Lung (tissue), 12 donors: ENCODE data around the gene OTOL1. TPM values are rescaled to one million over a fixed set of nuclear protein-coding genes. Genes with fewer than 3 reads are reported as not detected.
"Not testable (repeated sequence)": the region's sequence is repeated elsewhere in the genome, so short reads cannot be mapped to it uniquely, and the experiment has no call there.

ENCODE experiments used
- ATAC-seq: fragments of 200-7000 bp; cut with Tn5 transposase; one replicate; pipeline ENCODE4 v1.9.1; 2020; ENCODE audit warnings: moderate number of reproducible peaks; ENCODE audit not compliant: insufficient read depth, low FRiP score
- DNase-seq, 3 donors: peaks; one replicate each; pipeline ENCODE4 v3.0.0-alpha.2; 2013 to 2017
- H3K27ac ChIP-seq, 2 donors: one replicate each; pipeline ENCODE4 v1.5.1; 2013; ENCODE audit warnings: mild to moderate bottlenecking in 2 of 2, moderate library complexity in 2 of 2, control low read depth in 1 of 2, inconsistent platforms in 1 of 2, low read depth in 1 of 2, low read length in 1 of 2
- H3K27me3 ChIP-seq, 3 donors: one replicate each; pipeline ENCODE4 v1.5.1; 2013; ENCODE audit warnings: low read length in 2 of 3; ENCODE audit not compliant: control insufficient read depth in 3 of 3, insufficient read depth in 3 of 3
- H3K36me3 ChIP-seq, 4 donors: one replicate each; pipeline ENCODE4 v1.5.1; 2013; ENCODE audit warnings: low read length in 4 of 4, mild to moderate bottlenecking in 1 of 4, moderate library complexity in 1 of 4; ENCODE audit not compliant: control insufficient read depth in 4 of 4, insufficient read depth in 4 of 4
- H3K4me1 ChIP-seq, 5 donors: one replicate each; pipeline ENCODE4 v1.5.1; 2013; ENCODE audit warnings: low read length in 5 of 5, mild to moderate bottlenecking in 2 of 5, moderate library complexity in 1 of 5; ENCODE audit not compliant: control insufficient read depth in 5 of 5, insufficient read depth in 5 of 5
- H3K4me3 ChIP-seq: one replicate; pipeline ENCODE4 v1.5.1; 2013; ENCODE audit warnings: mild to moderate bottlenecking, control low read depth, moderate library complexity
- H3K9ac ChIP-seq, 2 donors: one replicate each; pipeline ENCODE4 v1.5.1; 2013; ENCODE audit warnings: low read length in 2 of 2, control low read depth in 1 of 2; ENCODE audit not compliant: insufficient read depth in 1 of 2
- H3K9me3 ChIP-seq, 4 donors: one replicate each; pipeline ENCODE4 v1.5.1; 2013; ENCODE audit warnings: low read length in 3 of 4, mild to moderate bottlenecking in 1 of 4, moderate library complexity in 1 of 4; ENCODE audit not compliant: control insufficient read depth in 4 of 4, insufficient read depth in 3 of 4
- WGBS, 2 donors: extraction: QIAGEN DNeasy Blood & Tissue Kit; methylation state at CpG; one replicate each; pipeline ENCODE4 v1.1.7; 2013; 5-methylcytosine and 5-hydroxymethylcytosine counted together
- polyA plus RNA-seq, 2 donors: library from polyadenylated mRNA; stranded (reverse); fragments of 200-250 nt; gene quantifications; one replicate each; pipeline ENCODE4 v1.2.1, GENCODE V29; 2013
- total RNA-seq, 2 donors: library from RNA; depleted of rRNA in 1 of 2; stranded (reverse); fragments of >200 nt in 1 of 2; gene quantifications; one replicate each; pipeline ENCODE4 v1.2.1, GENCODE V29; 2014 to 2021
- TF ChIP-seq, protein P1 (sequence below): IDR thresholded peaks from 2 replicates; pipeline ENCODE4 v1.5.1; 2012; ENCODE audit warnings: mild to moderate bottlenecking; ENCODE audit errors: control extremely low read depth, extremely low read depth
- donor health status: control.
- donor health status: control.
- donor health status: Bipolar disorder and iron deficiency.
- donor health status: healthy.
- donor health status: DM: yes; HTN: yes; CAD: no.

The OTOL1 gene
- total and polyA plus RNA-seq, 4 donors: not detected

DNA sequence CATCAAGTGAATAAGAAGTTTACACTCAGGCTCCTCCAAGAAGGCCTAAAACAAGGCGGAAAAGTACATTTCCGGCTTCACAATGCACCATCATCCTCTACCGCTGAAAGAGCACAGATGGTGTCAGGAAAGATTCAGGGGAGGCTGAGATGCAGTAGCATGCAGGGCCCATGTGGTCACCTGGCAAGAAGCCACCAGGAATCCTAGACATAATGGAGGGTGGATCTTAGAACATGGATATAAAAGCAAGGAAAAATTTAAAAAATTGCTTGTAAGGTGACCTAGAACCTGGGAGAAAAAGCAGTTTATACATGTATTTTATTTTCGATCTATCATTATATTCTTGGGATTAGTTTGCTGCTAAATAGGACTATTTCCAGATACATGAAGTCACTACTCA is 21.9 kb upstream of the OTOL1 start:
- Histone ChIP-seq H3K4me1 (no peaks in the 10 kb centered on the region), H3K4me3 (no peak overlapping the region), H3K9ac (no peak overlapping the region), H3K27me3 (no peaks in the 10 kb centered on the region), H3K27ac (no peak overlapping the region), H3K36me3 (no peaks in the 10 kb centered on the region), H3K9me3 (no peaks in the 10 kb centered on the region)
- WGBS, 2 donors: 88 to 92% methylated on average over 4 of the region's 4 CpGs
- TF ChIP-seq, protein P1, sequence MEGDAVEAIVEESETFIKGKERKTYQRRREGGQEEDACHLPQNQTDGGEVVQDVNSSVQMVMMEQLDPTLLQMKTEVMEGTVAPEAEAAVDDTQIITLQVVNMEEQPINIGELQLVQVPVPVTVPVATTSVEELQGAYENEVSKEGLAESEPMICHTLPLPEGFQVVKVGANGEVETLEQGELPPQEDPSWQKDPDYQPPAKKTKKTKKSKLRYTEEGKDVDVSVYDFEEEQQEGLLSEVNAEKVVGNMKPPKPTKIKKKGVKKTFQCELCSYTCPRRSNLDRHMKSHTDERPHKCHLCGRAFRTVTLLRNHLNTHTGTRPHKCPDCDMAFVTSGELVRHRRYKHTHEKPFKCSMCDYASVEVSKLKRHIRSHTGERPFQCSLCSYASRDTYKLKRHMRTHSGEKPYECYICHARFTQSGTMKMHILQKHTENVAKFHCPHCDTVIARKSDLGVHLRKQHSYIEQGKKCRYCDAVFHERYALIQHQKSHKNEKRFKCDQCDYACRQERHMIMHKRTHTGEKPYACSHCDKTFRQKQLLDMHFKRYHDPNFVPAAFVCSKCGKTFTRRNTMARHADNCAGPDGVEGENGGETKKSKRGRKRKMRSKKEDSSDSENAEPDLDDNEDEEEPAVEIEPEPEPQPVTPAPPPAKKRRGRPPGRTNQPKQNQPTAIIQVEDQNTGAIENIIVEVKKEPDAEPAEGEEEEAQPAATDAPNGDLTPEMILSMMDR: no peak
- DNase-seq: no peak
- ATAC-seq: no peak

DNA sequence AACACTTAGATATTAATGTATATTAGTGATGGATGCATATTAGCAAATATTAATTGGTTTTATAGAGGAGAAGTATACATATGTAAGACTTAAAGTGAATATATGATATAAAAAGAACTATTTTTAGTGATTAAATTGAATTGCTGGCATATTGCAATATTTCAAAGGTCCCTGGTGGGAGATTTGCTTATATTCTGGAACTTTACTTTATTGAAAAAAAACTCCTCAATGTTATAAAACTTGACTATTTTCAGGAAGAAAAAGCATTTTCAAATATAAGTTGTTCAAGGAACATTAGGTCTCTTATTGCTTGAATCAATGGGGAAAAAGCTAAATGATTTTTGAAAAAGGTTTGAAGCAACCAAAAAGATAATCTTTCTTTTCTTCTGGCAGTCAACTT is 21.4 kb upstream of the OTOL1 start:
- Histone ChIP-seq H3K27me3 (no peaks in the 10 kb centered on the region), H3K9ac (no peak overlapping the region), H3K4me1 (no peaks in the 10 kb centered on the region), H3K9me3 (no peaks in the 10 kb centered on the region), H3K36me3 (no peaks in the 10 kb centered on the region), H3K27ac (no peak overlapping the region), H3K4me3 (no peak overlapping the region)
- TF ChIP-seq, protein P1: no peak
- no peak for DNase-seq
- ATAC-seq: no peak

DNA sequence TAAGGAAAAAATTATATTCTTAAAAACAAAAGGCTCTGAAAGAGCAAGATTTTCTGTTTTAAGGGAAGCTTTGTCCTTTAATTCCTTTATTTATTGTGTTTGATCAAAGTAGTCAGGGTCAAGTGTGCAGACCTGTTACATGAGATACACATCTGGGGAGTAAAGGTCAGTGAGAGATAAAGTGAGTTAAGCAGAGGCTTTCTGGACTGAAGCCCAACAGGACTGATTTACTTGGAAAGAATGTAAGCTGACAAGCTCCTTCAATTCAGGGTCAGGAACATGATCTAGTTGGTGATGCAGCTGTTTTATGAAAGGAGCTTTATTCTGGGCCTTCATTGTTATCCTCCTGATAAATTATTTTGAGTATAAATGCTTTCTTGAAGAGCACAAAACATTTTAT is 20.7 kb upstream of the OTOL1 start:
- DNase-seq: peak in 1 of 3 donors; percentile 4
- H3K4me1 ChIP-seq: no peaks in the 10 kb centered on the region
- H3K27ac ChIP-seq: no peak overlapping the region
- H3K9ac ChIP-seq: no peak overlapping the region
- no peak for ATAC-seq
- H3K36me3 ChIP-seq: no peaks in the 10 kb centered on the region
- no peaks in the 10 kb centered on the region for H3K27me3 ChIP-seq
- TF ChIP-seq, protein P1: no peak
- no peaks in the 10 kb centered on the region for H3K9me3 ChIP-seq
- H3K4me3 ChIP-seq: no peak overlapping the region

DNA sequence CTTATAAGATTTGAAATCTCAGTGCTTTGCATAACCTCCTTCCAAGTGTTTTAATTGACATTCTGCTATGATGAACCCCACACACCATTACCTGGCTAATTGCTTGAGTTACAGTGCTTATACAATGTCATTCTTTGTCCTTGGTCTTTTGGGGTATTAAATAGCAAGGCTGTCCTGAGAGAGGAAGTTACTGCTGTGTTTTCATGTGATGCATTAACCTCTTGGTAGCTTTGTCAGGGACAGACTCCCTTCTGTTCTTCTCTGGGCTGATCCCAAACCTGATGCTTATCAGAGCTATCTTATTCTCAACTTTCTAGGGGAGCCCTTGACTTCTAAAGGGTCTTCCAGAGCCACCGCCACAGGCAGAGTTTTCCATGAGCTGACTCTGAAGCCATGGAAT is 12.4 kb upstream of the OTOL1 start:
- ATAC-seq: no peak
- Histone ChIP-seq H3K36me3 (no peaks in the 10 kb centered on the region), H3K27me3 (no peaks in the 10 kb centered on the region), H3K9me3 (no peaks in the 10 kb centered on the region), H3K4me1 (no peaks in the 10 kb centered on the region), H3K9ac (no peak overlapping the region), H3K4me3 (no peak overlapping the region), H3K27ac (no peak overlapping the region)
- no peak for DNase-seq
- TF ChIP-seq, protein P1: no peak
- 95 to 97% methylated on average over 1 of the region's 1 CpG for WGBS, 2 donors

DNA sequence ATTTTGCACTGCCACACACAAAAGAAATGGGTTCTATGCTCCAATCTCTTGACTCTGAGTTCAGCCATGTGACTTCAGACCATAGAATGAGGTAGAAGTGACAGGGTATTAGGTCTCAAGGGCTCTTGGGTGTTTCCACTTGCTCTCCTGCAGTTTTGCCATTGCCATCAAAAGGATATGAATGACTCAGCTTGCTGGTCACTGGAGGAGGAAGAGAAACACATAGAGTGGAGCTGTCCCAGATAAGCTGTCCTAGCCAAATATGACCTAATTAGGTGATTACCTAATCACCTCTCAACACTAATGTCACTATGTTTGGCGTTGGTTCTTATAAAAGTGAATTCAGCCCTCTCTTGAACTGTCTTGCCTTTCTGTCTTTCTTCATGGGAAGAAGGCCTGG is 8.3 kb upstream of the OTOL1 start:
- peak; percentile 60 for ATAC-seq
- H3K9me3 ChIP-seq, H3K4me1 ChIP-seq, H3K27me3 ChIP-seq, H3K4me3 ChIP-seq, H3K27ac ChIP-seq, H3K9ac ChIP-seq, H3K36me3 ChIP-seq, DNase-seq: not testable (repeated sequence)
- 22 to 26% methylated on average over 1 of the region's 1 CpG for WGBS, 2 donors
